G401 (cell line): ENCODE data around the gene CERK. TPM values are rescaled to one million over a fixed set of nuclear protein-coding genes. Genes with fewer than 3 reads are reported as not detected.

Source experiments
- DNase-seq: peaks from one replicate; pipeline ENCODE4 v3.0.0-alpha.2; 2015; ENCODE audit warnings: low spot score
- in situ Hi-C: cut with HindIII; loops from 2 replicates; pipeline ENCODE4 v1.10.0; 2016; ENCODE audit warnings: low sequenced_read_pairs, mixed read lengths
- total RNA-seq: library from RNA; depleted of rRNA; stranded (reverse); fragments of >200 nt; shearing (Covaris generic); gene quantifications from 2 replicates; pipeline ENCODE4 v1.2.3, GENCODE V29; 2014

CERK gene
- total RNA-seq, 1 experiment from 2014 or later: 70.0 TPM

GRCh38 chr22:46672731-46673130 lies 65.3 kb downstream of the CERK start:
- DNase-seq: no peak
- in situ Hi-C loops: no loop called here

GRCh38 chr22:46671824-46672432 lies 66.1 kb downstream of the CERK start:
- DNase-seq: no peak
- in situ Hi-C loops: no loop called here

- no peak for DNase-seq
- in situ Hi-C loops: no loop called here
Observed at GRCh38 chr22:46669201-46669600, 68.9 kb downstream of the CERK start.

- DNase-seq: no peak
- in situ Hi-C loops: no loop called here
Observed at GRCh38 chr22:46668116-46668515, 69.9 kb downstream of the CERK start.

GRCh38 chr22:46667245-46667623 lies 70.8 kb downstream of the CERK start:
- in situ Hi-C loops: no loop called here
- no peak for DNase-seq

- in situ Hi-C loops: no loop called here
- no peak for DNase-seq
Observed at GRCh38 chr22:46666577-46667244, 71.3 kb downstream of the CERK start.

GRCh38 chr22:46665751-46666280 lies 72.2 kb downstream of the CERK start:
- no peak for DNase-seq
- in situ Hi-C loops: no loop called here

- in situ Hi-C loops: no loop called here
- DNase-seq: no peak
Observed at GRCh38 chr22:46665151-46665695, 72.8 kb downstream of the CERK start.

GRCh38 chr22:46664301-46664855 lies 73.7 kb downstream of the CERK start:
- DNase-seq: no peak
- in situ Hi-C loops: no loop called here

GRCh38 chr22:46663436-46664100 lies 74.5 kb downstream of the CERK start:
- no peak for DNase-seq
- in situ Hi-C loops: no loop called here

- in situ Hi-C loops: no loop called here
- DNase-seq: no peak
Observed at GRCh38 chr22:46663001-46663400, 75.1 kb downstream of the CERK start.

- in situ Hi-C loops: no loop called here
- DNase-seq: no peak
Observed at GRCh38 chr22:46662226-46662625, 75.8 kb downstream of the CERK start.

- peak; percentile 73 for DNase-seq
- in situ Hi-C loops: no loop called here
Observed at GRCh38 chr22:46661221-46661851, 76.7 kb downstream of the CERK start.

GRCh38 chr22:46660604-46661201 lies 77.3 kb downstream of the CERK start:
- in situ Hi-C loops: no loop called here
- DNase-seq: peak; percentile 88

GRCh38 chr22:46659791-46660186 lies 78.3 kb downstream of the CERK start:
- DNase-seq: no peak
- in situ Hi-C loops: no loop called here

GRCh38 chr22:46659059-46659790 lies 78.8 kb downstream of the CERK start:
- DNase-seq: no peak
- in situ Hi-C loops: no loop called here

GRCh38 chr22:46657996-46658947 lies 79.8 kb downstream of the CERK start:
- DNase-seq: peak; percentile 27
- in situ Hi-C loops: no loop called here

- no peak for DNase-seq
- in situ Hi-C loops: no loop called here
Observed at GRCh38 chr22:46657655-46657953, 80.4 kb downstream of the CERK start.
